Spleen (tissue), 11 donors: ENCODE results near the gene HEG1. TPM values are rescaled to one million over a fixed set of nuclear protein-coding genes. Genes with fewer than 3 reads are reported as not detected.
"Not testable (repeated sequence)": the region's sequence is repeated elsewhere in the genome, so short reads cannot be mapped to it uniquely, and the experiment has no call there.

Experiments
- DNase-seq: peaks from one replicate; pipeline ENCODE4 v3.0.0-alpha.2; 2020
- H3K27ac ChIP-seq, 8 donors: fragments of 200-600 bp; sonication (generic) in 7 of 8; 1 replicate in 4 of 8; 2 replicates in 4 of 8; pipeline versions ENCODE4 v1.5.0 to v1.8.0; 2016 to 2021; ENCODE audit warnings: inconsistent platforms in 4 of 8, mild to moderate bottlenecking in 4 of 8, moderate library complexity in 1 of 8
- H3K27me3 ChIP-seq, 7 donors: fragments of 200-600 bp; sonication (generic) in 6 of 7; replicated peaks in 1 of 7; 1 replicate in 4 of 7; 2 replicates in 3 of 7; pipeline versions ENCODE4 v1.5.0 to v1.8.0; 2016 to 2021; ENCODE audit warnings: inconsistent platforms in 3 of 7, mild to moderate bottlenecking in 1 of 7
- H3K36me3 ChIP-seq, 6 donors: fragments of 200-600 bp; sonication (generic) in 5 of 6; 1 replicate in 4 of 6; 2 replicates in 2 of 6; pipeline versions ENCODE4 v1.5.0 to v1.8.0; 2016 to 2021; ENCODE audit warnings: inconsistent platforms in 2 of 6
- H3K4me1 ChIP-seq, 6 donors: fragments of 200-600 bp; sonication (generic) in 5 of 6; 1 replicate in 3 of 6; 2 replicates in 3 of 6; pipeline versions ENCODE4 v1.5.0 to v1.8.0; 2016 to 2021; ENCODE audit warnings: inconsistent platforms in 3 of 6
- H3K4me3 ChIP-seq, 8 donors: fragments of 200-600 bp; sonication (generic) in 7 of 8; 1 replicate in 4 of 8; 2 replicates in 4 of 8; pipeline versions ENCODE4 v1.5.0 to v1.8.0; 2016 to 2021; ENCODE audit warnings: inconsistent platforms in 4 of 8, mild to moderate bottlenecking in 4 of 8, moderate library complexity in 2 of 8
- H3K9me3 ChIP-seq, 8 donors: fragments of 200-600 bp; sonication (generic) in 7 of 8; 1 replicate in 4 of 8; 2 replicates in 4 of 8; pipeline versions ENCODE4 v1.5.0 to v1.8.0; 2016 to 2021; ENCODE audit warnings: inconsistent platforms in 4 of 8
- CTCF ChIP-seq, 11 experiments: fragments of 200-600 bp in 7 of 11; fragments of 450-650 bp in 4 of 11; sonication (generic) in 4 of 11; IDR thresholded peaks in 8 of 11; conservative IDR thresholded peaks in 3 of 11; 1 replicate in 7 of 11; 2 replicates in 4 of 11; pipeline versions ENCODE4 v1.4.0 to v1.8.0; 2016 to 2021; ENCODE audit warnings: antibody characterized with exemption in 11 of 11, inconsistent platforms in 4 of 11, mild to moderate bottlenecking in 1 of 11
- POLR2A ChIP-seq, 3 donors: fragments of 450-650 bp; IDR thresholded peaks; one replicate each; pipeline ENCODE4 v1.5.1; 2017; ENCODE audit warnings: antibody characterized with exemption in 3 of 3, mild to moderate bottlenecking in 1 of 3
- POLR2AphosphoS5 ChIP-seq, 3 donors: sonication (generic); formaldehyde crosslinking; IDR thresholded peaks; one replicate each; pipeline ENCODE4 v1.5.1; 2017; ENCODE audit warnings: antibody characterized with exemption in 3 of 3
- WGBS, 5 donors: extraction: QIAGEN DNeasy Blood & Tissue Kit in 3 of 5; methylation state at CpG; one replicate each; pipeline versions ENCODE4 v1.1.5 to v1.1.7; 2013 to 2018; 5-methylcytosine and 5-hydroxymethylcytosine counted together
- intact Hi-C: fragments of 100-400 bp; cut with DNase I; formaldehyde crosslinking; loops from one replicate; pipeline ENCODE4 v1.15.0; 2023; ENCODE audit warnings: low total_unique reads
- polyA plus RNA-seq, 3 donors: library from polyadenylated mRNA; stranded (reverse); fragments of 200-250 nt; gene quantifications; one replicate each; pipeline ENCODE4 v1.2.1, GENCODE V29; 2013
- total RNA-seq, 7 donors: library from RNA; depleted of rRNA in 3 of 7; stranded (reverse); fragments of >200 nt in 3 of 7; fragmentation: NEBNext Ultra II Directional in 4 of 7; extraction: Animal tissue kit (Norgen Biotek cat#: 25700) in 4 of 7; gene quantifications; one replicate each; pipeline versions ENCODE4 v1.1.0 to v1.2.1, GENCODE V29; 2016 to 2021
- donor health status: healthy with polysubstance abuse.
- donor health status: DM: no; HTN: no; CAD: no; lungs with moderate emphysema.
- donor health status: DM: no; HTN: no; CAD: no.
- donor health status: Bipolar disorder and iron deficiency.
- donor health status: healthy.
- donor health status: DM: no; HTN: no; CAD: no.
- donor health status: DM: yes; HTN: yes; CAD: no.

Gene HEG1
- total and polyA plus RNA-seq, 10 donors: 3.1 to 87.9 (median 64.7) TPM

- no peak for DNase-seq
- intact Hi-C loops: no loop called here
- Histone ChIP-seq H3K9me3 (peaks cover 0 to 16% (median 4%) of the 10 kb centered on the region in 8 donors), H3K27me3 (no peaks in the 10 kb centered on the region), H3K4me1 (no peaks in the 10 kb centered on the region), H3K4me3 (no peak overlapping the region), H3K27ac (no peak overlapping the region), H3K36me3 (no peaks in the 10 kb centered on the region)
- TF ChIP-seq POLR2AphosphoS5 (IDR thresholded peaks at IDR 0.05) (no peak), CTCF (IDR thresholded peaks at IDR 0.05 in 8 of 11, conservative IDR thresholded peaks at IDR 0.05 in 3 of 11) (no peak), POLR2A (IDR thresholded peaks at IDR 0.05) (no peak)
- 84 to 94% (median 90%) methylated on average over 6 of the region's 6 CpGs for WGBS, 5 donors
Measured at GRCh38 chr3:125087768-125088391, 32.1 kb upstream of the HEG1 start.

GRCh38 chr3:125085166-125085565 is 29.4 kb upstream of the HEG1 start:
- H3K4me3 ChIP-seq: no peak overlapping the region
- H3K4me1 ChIP-seq: no peaks in the 10 kb centered on the region
- H3K36me3 ChIP-seq: no peaks in the 10 kb centered on the region
- H3K27me3 ChIP-seq: no peaks in the 10 kb centered on the region
- TF ChIP-seq POLR2A (IDR thresholded peaks at IDR 0.05): no peak
- TF ChIP-seq POLR2AphosphoS5 (IDR thresholded peaks at IDR 0.05): no peak
- no peak for TF ChIP-seq CTCF (IDR thresholded peaks at IDR 0.05 in 8 of 11, conservative IDR thresholded peaks at IDR 0.05 in 3 of 11)
- intact Hi-C loops: no loop called here
- no peak overlapping the region for H3K27ac ChIP-seq
- no peak for DNase-seq
- peaks cover 0 to 3% (median 0%) of the 10 kb centered on the region in 8 donors for H3K9me3 ChIP-seq

- Histone ChIP-seq H3K27ac (no peak overlapping the region), H3K27me3 (no peaks in the 10 kb centered on the region), H3K36me3 (no peaks in the 10 kb centered on the region), H3K4me1 (peaks cover 0 to 4% (median 0%) of the 10 kb centered on the region in 6 donors), H3K4me3 (no peak overlapping the region), H3K9me3 (no peaks in the 10 kb centered on the region)
- 81 to 86% (median 85%) methylated on average over 10 of the region's 10 CpGs for WGBS, 5 donors
- intact Hi-C loops: no loop called here
- DNase-seq: no peak
- TF ChIP-seq CTCF (IDR thresholded peaks at IDR 0.05 in 8 of 11, conservative IDR thresholded peaks at IDR 0.05 in 3 of 11) (no peak), POLR2AphosphoS5 (IDR thresholded peaks at IDR 0.05) (no peak), POLR2A (IDR thresholded peaks at IDR 0.05) (no peak)
Measured at GRCh38 chr3:125083776-125084175, 28.0 kb upstream of the HEG1 start.

- H3K9me3 ChIP-seq, intact Hi-C loops, DNase-seq, H3K27me3 ChIP-seq, H3K4me3 ChIP-seq, H3K27ac ChIP-seq, H3K36me3 ChIP-seq: not testable (repeated sequence)
- peaks cover 0 to 17% (median 2%) of the 10 kb centered on the region in 6 donors for H3K4me1 ChIP-seq
- WGBS, 5 donors: 67 to 78% (median 70%) methylated on average over 4 of the region's 4 CpGs
Measured at GRCh38 chr3:125082339-125082738, 26.5 kb upstream of the HEG1 start.

- Histone ChIP-seq H3K27me3 (no peaks in the 10 kb centered on the region), H3K36me3 (no peaks in the 10 kb centered on the region), H3K9me3 (no peaks in the 10 kb centered on the region), H3K4me1 (peaks cover 0 to 17% (median 2%) of the 10 kb centered on the region in 6 donors), H3K4me3 (no peak overlapping the region), H3K27ac (no peak overlapping the region)
- TF ChIP-seq POLR2A (IDR thresholded peaks at IDR 0.05): no peak
- no peak for TF ChIP-seq POLR2AphosphoS5 (IDR thresholded peaks at IDR 0.05)
- TF ChIP-seq CTCF (IDR thresholded peaks at IDR 0.05 in 8 of 11, conservative IDR thresholded peaks at IDR 0.05 in 3 of 11): no peak
- 90 to 100% (median 100%) methylated on average over 1 of the region's 1 CpG for WGBS, 5 donors
- intact Hi-C loops: no loop called here
- DNase-seq: no peak
Measured at GRCh38 chr3:125080077-125080476, 24.3 kb upstream of the HEG1 start.
